ENCODE results near the gene IGFBP6. TPM values are rescaled to one million over a fixed set of nuclear protein-coding genes. Genes with fewer than 3 reads are reported as not detected.
"Not testable (repeated sequence)": the region's sequence is repeated elsewhere in the genome, so short reads cannot be mapped to it uniquely, and the experiment has no call there.

IGFBP6 gene
- total RNA-seq, 1 experiment from 2014 or later: 265 TPM

DNA sequence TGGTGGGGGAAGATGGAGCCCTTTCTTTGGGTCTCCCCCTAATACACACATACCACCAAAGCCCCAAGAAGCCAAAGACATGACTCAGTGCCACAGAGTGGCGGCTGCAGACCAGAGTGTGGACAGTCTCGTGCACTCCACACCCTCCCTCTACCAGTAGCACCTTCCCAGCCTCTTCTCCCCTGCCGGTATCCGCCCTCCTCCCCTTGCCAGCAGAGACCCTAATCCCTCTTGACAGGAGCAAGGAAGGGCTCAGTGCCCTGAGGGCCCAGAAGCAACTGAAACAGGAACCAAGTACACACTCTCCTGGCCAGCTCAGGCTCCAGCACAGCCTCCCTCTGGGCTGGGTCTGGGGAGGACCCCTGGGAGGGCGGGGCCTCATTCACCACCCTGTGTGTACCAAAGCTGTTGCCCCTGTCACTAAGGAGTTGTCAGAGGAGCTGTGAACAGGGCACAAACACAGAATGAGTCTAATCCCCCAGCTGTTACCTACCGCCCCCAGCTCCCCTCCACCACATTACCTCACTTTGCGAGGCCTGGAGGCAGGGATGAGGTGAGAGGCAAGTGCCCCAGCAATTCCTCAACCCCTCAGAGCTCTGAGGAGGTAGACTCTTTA lies 26.5 kb upstream of the IGFBP6 start:
- no peak for DNase-seq (ENCODE audit: low spot score)

DNA sequence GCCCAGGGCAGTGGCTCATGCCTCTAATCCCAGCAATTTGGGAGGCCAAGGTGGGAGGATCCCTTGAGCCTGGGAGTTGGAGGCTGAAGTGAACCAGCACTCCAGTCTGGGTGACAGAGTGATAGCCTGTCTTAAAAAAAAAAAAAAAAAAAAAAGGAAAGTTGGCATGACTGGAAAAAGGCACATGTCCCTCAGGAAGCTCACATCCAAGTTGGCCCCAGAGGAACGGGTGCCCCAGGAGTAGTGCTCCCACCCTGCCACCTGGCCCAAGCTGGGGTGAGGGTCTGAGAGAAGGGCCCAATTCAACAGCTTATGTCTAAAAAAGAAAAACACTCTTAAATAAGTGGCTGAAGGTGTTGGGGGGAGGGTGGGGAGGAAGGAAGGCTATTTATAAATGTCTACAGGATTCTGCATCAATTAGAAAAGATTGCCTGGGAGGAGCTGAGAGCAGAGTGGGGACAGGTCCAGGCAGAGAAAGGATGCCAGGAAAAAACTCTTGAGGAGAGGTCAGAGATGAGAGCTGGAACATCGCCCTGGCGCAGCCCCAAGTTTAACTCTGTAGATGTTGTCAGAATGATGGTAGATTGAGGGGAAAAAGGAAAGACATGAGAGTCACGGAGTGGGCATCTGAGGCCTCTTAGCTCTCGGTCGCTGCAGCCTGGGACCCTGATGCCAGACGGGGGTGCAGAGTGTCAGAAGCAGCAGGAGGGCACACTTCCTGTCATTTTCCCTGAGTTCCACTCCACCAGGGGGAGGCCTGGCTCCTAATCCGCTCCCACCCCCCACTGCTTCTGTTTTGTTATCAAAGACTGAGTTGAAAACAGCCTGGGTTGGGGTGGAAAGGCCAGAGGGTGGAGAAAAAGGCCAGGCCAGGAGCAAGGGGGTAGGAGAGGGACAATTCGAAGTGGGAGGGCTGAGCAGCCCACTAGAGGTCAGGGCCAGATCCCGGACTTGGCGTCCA lies 25.6 kb upstream of the IGFBP6 start:
- DNase-seq (ENCODE audit: low spot score): no peak

DNA sequence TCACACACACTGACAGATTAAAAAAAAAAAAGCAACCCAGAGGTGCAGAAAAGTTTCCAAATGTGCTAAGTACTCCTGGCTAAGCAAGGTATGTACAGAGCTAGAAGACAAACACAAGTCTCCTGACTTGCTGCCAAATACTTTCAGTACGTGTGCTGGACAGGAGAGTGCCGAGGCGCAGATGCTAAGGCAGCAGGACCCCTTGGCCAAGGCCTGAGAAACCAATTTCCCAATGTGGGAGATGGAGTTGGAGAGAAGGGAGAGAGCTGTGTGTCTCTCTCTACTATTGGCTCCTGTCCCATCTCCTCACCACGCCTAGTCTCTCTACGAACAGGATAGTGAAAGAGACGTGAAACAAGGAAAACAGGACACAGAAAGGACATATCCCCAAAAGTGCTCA lies 23.6 kb upstream of the IGFBP6 start:
- no peak for DNase-seq (ENCODE audit: low spot score)

DNA sequence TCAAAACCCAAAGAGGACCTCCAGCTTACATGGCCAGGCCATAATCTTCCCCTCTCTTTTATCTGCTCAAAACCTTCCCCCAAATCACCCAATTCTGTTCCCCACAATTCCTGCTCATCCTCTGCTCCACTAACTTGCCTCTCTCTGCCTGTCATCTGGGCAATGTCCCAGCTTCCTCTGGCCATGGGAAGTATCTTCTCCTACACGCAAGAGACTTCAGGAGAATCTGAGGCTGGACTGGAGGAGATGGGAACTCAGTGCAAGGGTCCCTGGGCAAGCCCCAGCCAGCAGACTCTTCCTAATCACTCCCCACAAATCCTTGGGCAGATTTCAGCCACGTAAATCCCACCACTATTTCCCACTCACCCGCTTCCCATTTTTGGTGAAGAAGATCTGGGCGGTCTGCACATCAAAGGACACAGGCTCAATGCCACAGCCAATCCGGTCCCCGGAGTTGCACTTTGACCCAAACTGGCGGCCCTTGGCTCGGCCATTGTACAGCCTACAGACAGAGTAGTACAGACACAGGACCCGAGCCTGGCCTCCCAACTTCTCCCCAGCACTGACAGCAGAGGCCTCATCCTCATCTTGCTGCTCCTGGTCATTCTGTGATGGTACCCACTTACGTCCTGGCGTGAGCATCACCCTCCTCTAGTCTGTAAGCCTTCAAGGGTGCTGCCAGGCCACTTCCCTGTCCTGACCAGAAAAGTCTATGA lies 23.0 kb upstream of the IGFBP6 start:
- DNase-seq (ENCODE audit: low spot score): no peak

DNA sequence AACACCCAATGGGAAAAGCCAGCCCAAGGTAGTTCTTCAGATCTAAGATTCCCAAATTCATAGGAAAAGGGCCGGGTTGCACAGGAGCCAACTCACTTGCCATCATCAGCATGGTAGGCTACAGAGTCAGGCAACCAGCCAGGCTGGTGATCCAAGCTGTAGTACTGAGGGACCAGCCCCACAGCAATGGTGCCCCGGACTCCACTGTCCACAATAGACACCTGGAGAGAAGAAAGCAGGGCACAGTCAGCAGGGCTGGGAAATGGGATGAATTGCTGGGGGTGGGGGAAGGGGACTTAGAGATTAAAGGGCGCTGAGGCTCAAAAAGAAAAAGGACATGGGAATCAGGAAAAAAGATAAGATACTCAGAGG lies 22.5 kb upstream of the IGFBP6 start:
- no peak for DNase-seq (ENCODE audit: low spot score)

DNA sequence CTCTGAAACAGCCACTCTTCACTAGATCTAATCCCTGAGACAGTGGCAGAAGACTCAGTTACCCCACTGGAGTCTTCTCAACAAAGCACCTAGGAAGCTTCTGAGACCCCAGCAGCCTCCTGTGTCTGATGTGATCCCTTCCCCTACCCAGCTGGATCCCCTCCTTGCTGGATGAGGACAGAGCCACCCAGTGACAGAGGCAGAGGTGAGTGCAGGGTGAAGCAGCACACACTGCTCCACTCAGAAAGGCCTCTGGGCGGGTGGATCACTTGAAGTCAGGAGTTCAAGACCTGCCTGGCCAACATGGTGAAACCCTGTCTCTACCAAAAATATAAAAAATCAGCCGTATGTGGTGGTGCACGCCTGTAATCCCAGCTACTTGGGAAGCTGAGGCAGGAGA lies 21.0 kb upstream of the IGFBP6 start:
- DNase-seq (ENCODE audit: low spot score): no peak

DNA sequence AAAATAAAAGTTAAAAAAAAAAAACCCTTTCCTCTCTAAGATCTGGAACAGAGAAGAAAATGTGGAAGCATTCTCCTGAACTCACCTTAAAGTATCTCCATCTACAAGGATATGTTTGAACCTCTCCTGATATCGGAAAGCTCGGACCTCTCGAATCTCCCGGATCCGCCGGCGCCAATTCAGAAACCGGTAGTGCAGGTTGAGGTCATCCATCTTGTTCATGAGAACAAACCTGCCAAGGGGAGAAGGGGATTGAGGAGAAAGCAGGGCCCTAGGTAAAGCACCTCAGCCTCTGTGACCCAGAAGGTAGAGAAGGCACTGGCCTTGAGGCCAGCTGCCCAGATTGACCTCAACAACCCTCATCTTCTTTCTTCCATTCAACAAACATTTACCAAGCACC lies 20.4 kb upstream of the IGFBP6 start:
- no peak for DNase-seq (ENCODE audit: low spot score)

DNA sequence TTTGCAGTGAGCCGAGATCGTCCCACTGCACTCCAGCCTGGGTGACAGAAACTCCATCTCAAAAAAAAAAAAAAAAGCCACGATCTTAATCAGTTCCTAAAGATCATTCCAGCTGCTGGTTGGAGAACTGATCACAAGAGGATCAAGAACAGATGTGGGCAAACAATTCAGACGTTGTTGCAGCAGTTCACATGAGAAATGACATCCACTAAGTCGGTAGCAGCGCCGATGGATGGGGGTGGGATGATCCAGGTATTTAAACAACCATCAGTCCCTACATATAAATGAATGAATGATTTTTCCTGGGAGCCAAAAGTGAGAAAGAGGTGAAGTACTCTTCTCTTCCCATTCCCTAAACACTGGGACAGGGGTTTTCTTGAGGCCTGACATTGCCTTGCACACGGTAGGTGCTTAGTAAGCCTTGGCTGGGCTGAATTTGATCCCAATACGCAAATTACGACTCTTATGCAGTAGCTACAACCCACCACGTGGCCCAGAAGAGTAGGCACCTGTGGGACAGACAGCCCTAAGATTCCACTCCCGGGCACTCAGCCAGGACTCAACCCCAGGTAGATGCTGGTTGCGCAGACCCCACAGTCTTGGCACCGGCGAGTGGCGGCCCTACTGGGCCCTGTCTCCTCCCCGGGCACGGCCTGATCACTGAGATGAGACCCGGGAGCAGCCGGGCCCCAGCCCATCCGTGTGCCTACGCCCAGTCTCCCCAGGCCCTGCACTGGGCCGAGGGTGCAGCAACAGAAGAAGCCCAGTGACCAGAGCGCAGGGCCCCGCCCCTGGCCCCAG lies 18.8 kb upstream of the IGFBP6 start:
- no peak for DNase-seq (ENCODE audit: low spot score)

DNA sequence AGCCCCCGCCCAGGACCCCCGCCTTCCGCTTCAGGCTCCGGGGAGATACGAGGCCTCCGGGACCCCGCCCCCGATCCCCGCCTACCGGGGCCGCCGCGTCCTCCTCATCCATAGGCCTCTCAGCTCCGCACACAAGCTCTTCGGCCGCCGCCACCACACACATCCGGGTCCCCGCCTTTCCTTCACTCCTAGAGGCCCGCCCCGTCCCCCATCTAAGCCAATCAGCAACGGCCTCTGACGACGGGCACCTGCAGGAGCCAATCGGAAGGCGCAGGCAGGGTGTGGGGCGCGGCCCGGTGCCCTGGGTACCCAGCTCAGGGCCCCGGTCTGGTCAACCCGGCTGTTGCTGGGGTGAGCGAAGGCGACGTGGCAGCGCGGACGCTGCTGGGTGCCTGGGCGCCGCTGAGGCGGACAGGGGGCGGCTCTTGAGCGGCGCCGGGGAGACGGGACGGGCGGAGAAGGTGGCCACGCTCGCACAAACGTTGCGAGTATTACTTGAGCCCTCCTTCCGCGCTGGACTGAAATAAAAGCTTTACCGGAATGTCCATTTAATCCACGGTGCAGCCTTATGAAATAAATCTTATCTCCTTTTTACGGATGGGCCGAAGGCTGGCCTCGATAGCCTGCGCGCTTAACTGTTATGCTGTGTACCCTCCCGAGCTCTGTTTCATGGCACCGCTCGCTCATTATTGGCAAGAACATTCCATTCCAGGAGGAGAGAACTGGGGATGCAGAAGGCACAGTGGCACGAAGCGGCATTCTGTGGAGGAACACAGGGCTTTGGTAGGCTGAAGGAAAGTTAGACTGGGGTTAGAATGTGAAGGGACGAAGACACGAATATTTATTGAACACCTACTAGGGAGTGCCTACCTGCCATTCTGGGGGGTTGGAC lies 18.0 kb upstream of the IGFBP6 start, which contains the start of gene SPRYD3:
TSS of gene SPRYD3 (minus strand) at position 165 of the 892 bp plus-strand sequence. CDS start at position 108, 57 bp downstream.
- DNase-seq (ENCODE audit: low spot score): peak; percentile 93

DNA sequence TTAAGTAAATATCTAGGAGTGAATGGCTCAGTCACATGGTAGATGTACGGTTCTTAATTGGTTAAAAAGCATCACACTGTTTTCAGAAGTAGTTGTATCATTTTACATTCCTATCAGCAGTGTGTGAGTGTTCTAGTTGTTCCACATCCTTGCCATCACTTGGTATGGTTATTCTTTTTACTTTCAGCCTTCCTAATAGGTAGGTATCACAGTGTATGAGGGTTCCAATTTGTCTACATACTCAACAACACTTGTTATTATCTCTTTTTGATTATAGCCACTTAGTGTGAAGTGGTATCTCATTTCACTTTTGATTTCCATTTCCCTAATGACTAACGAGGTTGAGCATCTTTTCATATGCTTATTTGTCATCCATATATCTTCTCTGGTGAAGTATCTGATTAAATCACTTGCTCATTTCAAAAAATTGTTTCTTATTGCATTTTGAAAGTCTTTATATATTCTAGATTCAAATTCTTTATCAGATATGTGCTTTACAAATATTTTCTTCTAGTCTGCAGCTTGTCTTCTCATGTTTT lies 14.8 kb upstream of the IGFBP6 start:
- DNase-seq (ENCODE audit: low spot score): no peak

DNA sequence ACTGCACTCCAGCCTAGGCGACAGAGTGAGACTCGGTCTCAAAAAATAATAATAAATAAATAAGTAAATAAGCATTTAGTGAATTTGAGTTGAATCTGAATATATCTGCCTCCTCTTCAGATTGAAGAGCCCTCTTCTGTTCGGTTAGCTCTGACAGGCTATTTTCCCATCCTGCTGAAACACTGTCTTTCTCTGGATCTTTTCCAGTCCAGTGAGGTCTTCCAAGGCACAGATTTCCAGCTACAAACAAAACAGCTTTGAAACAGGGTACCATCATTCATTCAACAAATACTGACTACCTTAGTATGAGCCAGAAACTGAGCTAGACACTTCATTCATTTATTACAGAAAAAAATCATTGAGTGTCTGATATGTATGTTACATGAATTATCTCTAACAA lies 11.1 kb upstream of the IGFBP6 start:
- DNase-seq (ENCODE audit: low spot score): no peak

DNA sequence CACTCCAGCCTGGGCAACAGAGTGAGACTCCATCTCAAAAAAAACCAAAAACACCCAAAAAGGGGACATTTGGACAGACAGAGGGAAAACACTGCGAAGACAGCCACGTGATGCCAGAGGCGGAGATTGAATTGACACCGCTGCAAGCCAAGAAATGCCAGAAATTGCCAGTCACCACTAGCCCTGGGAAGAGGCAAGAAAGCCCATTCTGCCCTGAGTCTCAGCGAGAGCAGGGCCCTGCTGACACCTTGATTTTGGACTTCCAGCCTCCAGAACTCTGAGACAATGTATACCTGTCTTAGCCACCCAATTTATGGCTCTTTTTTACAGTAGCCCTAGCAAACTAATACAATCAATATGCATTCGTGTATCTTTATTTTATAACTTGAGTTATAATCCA lies 7.4 kb upstream of the IGFBP6 start:
- DNase-seq (ENCODE audit: low spot score): no peak

DNA sequence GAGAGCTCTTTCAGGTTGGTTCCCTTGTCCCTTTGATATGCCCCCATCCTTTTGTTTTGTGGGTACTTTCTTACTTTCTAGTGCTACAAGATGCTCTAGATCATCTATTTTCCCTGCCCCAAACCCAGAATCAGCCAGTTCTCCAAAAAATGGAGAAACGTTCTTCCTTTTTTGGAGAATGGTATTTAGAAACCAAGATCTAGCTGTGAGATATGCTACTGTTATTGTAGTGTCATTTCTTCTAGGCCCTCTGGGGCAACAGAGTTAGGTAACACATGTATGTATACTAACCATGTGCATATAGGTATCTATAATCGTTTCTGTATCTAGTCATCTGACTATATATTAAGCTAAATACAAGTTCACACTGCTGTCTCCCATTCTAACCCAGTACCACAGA lies 6.9 kb upstream of the IGFBP6 start:
- DNase-seq (ENCODE audit: low spot score): no peak

DNA sequence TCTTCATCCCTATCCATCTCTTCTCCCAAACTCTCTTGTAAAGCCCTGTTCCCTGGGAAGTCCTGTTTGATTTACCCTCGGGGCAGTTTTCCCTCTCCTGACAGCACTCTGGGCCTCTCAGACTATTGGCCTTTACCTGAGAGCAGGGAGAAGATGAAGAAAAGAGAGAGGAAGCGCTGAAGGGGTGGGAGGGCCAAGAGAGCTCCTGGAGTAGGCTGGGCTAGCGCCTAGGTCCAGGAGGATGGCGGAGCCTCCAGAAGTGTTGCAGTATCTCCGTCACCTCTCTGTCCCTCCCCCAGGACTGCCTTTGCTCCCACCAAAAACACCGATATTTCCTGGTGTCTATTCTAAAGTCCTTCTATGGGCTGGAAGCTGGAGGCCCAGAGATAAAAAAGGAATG lies 5.7 kb upstream of the IGFBP6 start:
- DNase-seq (ENCODE audit: low spot score): no peak

DNA sequence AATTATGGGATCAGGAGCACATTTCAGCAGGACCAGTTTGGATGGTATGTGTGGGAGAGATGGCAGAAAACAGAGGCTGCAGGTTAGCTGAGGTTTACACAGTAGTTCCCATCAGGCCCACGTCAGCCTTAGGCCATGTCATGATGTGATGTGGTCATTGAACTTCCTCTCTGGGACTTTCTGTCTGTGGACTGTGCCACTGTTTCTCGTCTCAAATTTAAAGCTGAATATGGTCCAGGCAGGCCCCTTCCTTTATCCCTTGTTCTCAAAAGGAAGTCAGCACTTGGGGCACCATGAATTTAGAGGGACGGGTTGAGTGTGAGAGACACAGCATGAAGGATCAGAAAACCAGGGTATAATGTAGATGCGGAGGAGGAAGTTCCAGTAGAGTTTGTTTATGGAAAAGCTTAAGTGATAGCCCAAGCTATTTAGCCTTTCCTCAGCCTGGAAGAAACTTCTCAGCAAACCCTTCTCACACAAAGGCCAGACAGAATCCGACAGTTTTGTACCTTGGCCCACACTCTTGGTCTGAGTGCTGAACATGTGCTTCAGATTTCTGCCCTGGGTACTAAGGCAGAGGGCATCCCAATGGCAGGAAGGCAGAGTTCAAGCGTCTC lies 3.6 kb upstream of the IGFBP6 start:
- no peak for DNase-seq (ENCODE audit: low spot score)

DNA sequence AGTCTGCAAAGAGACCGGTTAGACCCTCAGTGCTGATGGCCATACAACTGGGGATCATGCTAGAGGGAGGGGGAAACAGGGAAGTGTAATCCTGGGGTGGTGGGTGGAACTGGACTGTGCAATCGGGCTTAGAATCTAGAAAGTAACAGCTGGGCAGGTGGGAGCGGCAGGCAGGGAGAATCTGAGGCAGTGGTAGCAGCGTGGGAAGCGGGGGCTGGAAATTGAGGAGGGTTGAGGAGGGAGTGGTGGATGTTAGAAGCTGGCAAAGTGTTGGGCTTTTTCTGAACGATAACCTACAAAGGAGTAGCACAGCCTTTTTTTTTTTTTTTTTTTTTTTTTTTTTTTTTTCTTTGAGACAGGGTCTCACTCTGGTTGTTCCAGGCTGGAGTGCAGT lies 3.1 kb upstream of the IGFBP6 start:
- DNase-seq (ENCODE audit: low spot score): no peak

DNA sequence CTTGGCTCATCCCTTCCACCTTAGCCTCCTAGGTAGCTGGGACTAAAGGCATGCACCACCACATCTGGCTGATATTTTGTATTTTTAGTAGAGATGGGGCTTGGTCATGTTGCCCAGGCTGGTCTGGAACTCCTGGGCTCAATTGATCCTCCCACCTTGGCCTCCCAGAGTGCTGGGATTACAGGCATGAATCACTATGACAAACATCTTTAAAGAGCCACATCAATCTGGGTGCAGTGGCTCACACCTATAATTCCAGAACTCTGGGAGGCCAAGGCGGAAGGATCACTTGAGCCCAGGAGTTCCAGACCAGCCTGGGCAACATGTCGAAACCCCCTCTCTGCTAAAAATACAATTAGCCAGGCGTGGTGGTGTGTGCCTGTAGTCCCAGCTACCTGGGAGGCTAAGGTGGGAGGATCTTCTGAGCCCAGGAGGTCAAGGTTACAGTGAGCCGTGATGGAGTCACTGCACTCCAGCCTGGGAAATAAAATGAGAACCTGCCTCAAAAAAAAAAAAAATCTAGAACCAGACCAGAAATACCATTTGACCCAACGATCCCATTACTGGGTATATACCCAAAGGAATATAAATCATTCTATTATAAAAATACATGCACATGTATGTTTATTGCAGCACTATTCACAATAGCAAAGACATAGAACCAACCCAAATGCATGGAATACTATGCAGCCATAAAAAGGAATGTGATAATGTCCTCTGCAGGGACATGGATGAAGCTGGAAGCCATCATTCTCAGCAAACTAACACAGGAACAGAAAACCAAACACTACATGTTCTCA lies 2.5 kb upstream of the IGFBP6 start:
- DNase-seq (ENCODE audit: low spot score): not testable (repeated sequence)

DNA sequence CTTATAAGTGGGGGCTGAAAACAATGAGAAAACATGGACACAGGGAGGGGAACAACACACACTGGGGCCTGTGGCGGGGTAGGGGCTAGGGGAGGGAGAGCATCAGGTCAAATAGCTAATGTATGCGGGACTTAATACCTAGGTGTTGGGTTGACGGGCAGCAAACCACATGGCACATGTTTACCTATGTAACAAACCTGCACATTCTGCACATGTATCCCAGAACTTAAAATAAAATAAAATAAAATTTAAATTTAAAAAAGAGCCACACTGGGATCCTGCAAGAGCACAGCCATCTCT lies 1.9 kb upstream of the IGFBP6 start:
- not testable (repeated sequence) for DNase-seq (ENCODE audit: low spot score)

DNA sequence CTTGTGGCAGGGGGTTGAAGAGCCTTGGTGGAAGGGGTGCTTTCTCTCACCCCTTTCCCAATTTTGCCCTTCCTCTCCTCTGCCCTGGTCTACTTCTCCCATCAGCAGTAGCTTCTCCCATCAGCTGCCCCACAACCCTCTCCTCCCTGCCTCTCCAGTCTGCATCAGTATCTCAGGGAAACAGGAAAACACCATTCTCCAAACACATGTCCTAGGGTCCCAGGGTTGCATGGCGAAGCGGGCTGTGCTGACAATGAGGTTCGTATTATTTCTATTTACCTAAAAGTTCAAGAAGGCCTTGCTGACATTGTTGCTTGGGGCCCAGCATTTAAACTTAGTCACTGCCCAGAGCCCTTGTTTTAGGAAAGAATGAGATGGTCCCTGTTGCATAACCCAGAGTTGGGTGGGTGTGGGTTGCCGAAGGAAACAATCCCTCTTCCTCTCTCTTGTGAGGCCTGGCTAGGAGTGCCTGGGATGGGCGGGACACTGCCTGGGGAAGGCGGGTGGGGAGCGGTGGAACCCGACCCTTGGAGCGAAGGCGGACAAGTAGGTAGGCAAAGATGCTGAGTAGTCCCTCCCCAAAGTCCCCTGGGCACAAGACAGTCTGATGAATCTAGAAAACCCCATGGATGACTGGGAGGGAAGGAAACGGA lies 1.3 kb upstream of the IGFBP6 start:
- DNase-seq (ENCODE audit: low spot score): peak; percentile 29
